Occipital lobe (tissue), 2 donors: ENCODE measurements around the gene MLLT3. TPM values are rescaled to one million over a fixed set of nuclear protein-coding genes. Genes with fewer than 3 reads are reported as not detected.

ENCODE experiments used
- DNase-seq: peaks from one replicate; lab custom pipeline; 2025; lab: John Stamatoyannopoulos, UW
- total RNA-seq: library from RNA; depleted of rRNA; stranded (reverse); fragments of >200 nt; gene quantifications from one replicate; pipeline ENCODE4 v1.2.3, GENCODE V29; 2014

The MLLT3 gene
- total RNA-seq, 1 donor from 2014 or later: 152 TPM

DNA sequence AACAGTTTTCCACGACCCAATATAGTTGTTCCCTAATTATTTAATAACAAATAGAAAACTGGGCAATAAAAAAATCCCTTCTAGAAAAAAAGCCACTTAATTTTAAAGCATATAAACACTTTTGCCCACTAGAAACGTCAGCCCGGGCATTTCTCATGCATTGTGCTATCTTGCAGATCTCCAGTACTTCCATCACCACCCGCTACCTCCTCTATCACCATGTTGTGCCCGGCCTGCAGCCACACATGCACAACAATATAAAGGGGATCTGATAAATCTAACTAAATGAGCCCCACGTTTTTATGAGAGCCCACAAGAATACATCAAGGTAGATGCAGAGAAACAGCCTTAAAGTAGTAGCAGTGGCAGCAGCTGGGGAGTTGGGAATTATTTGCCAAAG, 272.7 kb downstream of the MLLT3 start:
- no peak for DNase-seq

DNA sequence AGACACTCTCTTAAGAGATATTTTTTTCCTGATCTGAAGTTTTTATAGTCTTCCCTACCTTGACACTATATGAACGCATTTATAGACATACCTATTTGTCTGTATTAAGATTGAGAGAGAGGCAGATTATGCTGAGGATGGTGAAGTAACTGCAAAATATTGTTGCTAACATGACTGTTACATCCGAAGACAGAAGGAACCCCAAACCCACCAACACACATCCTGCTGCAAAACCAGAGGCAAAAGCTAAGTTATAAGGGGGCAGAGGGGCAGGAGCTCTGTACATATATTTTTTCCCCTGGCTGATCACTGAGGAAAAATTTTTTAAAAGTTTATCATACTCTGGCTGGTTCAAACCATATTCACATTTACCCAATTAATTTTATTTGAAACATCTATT, 279.0 kb downstream of the MLLT3 start:
- DNase-seq: no peak

DNA sequence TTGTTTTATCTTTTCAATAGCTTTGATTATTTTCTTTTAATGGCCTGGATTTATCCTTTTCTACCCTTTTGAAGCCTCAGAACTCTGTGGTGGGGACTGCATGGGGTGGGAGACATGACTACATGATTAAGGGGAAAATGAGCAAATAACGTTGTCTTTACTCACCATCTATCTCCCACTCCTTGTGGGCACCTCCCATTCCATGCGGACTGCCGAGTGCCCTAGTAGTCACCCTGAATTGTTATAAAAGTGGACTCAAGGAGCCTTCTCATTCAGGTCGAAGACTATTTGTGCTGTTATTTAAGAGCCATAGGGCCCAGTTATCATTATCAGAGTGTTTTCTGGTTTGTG, 281.8 kb downstream of the MLLT3 start:
- DNase-seq: no peak

DNA sequence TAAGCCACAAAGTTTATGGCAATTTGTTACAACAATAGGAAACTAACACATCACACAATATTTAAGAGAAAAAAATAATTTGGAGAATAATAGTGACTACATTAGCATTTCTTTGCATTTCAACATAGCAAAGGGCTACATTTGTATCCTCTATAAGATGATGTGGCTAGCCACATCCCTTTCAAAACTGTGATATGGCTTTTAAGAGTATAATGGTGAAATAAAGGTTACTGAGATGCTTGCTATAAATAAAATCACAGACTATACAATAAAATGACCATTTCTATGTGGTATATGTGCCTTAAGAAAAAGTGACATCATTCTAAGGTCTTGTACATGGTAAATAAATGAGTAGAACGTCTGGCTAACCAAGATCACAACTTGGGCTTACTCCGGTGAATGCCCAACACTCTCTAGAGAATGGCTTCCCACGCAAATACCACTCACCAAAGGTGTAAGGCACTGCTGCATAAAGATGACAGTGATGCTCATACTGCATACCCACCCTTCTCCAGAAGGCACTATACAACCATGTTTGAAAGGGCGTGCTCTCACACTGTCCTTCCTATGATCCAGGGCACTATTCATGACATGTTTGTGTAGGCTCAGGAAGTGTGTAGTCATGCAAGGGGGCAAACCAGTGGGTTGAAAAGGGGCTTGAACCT, 286.5 kb downstream of the MLLT3 start:
- DNase-seq: no peak

DNA sequence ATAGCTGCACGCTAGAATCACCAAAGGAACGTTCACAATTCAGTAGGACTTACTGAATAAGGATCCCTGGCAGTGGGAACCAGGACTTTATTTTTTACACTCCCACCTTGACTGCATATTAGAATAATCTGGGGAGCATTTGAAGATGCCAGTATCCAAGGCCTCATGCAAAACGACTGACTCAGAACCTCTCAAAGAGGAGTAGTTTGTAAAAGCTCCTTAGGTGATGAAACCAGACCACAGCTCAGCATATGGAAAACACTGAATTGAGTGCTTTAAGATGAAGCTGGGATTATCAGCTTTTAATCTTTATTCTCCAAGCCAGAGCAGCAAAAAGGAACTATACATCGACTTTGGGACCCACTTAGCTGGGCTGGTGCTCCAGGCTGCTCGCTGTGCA, 288.3 kb downstream of the MLLT3 start:
- no peak for DNase-seq

DNA sequence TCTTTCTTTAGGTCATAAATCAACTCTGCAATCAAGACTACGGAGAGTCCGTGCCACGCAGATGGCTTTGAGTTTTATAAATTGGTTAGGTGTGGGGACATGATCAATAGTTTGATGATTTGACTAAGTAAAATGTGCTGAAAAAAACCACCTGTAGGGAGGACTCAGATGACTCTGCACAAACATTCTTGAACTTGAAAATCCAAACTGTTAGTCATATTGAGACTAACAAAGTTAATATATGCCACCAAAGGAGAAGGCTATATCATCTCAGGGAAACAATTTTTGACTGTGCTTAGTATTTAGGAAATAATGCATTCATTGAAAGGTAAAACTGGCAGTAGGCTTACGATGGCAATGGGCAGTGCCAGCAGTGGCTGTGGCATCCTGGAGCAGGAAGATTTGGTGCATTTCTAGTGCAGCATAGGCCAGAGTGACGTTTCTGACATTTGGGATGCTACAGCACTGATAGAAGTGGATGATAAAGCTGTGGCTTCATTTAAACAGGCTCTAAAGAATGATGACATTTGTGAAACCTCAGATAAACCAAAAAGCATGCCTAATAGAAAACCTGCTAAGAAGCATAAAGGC, 291.1 kb downstream of the MLLT3 start:
- DNase-seq: no peak

DNA sequence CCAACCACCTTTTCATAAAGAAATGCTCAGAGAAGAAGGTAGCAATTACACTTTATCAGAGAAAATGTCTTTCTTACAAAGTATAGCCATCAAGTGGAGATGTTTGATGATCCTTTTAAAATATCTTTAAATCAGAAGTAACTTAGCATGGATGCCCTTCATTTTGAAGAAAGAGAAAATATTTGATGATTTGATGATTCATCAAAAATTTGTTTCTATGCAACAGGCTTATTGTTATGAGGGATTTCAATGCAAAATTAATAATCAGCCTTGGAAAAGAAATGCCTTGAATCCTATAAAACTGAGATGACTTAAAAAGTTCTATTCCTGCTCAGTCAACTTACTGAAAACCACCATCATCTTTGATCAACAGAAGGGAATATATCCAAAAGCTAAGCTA, 291.6 kb downstream of the MLLT3 start:
- no peak for DNase-seq

DNA sequence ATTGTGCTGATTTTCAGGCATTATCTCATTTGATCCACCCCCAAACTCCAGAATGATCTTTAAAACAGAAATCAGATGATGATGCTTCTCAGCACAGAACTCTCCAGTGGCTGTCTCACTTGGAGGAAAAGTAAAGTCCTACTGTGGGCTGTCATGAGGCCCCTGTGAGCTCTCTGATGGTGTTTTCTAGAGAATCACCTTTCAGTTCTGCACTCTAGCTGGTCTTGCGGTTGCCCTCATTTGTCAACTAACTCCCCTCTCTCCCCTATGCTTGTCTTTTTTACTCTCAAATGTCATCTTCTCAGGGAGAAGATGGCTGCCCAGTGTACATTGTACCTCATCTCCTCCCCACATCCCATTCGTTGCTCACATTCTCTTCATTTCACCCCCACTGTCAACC, 295.8 kb downstream of the MLLT3 start:
- no peak for DNase-seq

DNA sequence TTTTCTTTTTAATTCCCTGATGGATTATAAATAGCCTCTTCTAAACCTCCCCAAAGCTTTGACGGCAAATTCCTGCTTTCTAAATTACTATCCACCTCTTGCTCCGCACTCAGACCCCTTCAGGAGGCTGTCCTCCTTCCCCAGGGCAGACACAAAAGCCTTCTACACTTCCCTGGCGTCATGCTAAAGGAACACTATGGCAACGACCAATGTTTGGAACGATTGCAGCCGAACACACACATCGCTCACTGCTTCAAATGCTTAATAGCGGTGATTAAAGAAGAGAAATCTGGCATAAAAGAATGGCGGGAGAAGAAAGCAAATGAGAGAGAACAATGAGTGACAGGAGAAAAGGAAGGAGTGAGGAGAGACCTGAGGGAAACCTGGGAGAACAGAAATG, 297.3 kb downstream of the MLLT3 start:
- no peak for DNase-seq

DNA sequence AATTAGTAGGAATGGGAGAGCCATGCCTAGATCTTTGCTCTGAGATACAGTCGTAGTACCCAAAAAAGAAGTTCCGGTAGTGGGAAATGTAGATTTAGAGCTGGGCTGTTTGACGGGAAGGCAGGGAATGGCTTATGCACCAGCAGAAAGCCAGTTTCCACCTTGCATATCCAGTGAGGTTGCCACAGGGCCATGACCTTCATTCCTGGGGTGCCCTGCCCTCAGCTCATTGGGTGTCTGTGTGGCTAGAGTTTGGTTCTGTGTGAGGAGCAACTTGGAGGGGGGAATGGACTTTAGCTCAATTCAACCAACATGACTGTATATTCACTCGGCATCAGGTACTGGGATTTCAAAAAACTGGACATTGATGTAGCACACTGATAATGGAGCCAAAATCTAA, 300.1 kb downstream of the MLLT3 start:
- no peak for DNase-seq

DNA sequence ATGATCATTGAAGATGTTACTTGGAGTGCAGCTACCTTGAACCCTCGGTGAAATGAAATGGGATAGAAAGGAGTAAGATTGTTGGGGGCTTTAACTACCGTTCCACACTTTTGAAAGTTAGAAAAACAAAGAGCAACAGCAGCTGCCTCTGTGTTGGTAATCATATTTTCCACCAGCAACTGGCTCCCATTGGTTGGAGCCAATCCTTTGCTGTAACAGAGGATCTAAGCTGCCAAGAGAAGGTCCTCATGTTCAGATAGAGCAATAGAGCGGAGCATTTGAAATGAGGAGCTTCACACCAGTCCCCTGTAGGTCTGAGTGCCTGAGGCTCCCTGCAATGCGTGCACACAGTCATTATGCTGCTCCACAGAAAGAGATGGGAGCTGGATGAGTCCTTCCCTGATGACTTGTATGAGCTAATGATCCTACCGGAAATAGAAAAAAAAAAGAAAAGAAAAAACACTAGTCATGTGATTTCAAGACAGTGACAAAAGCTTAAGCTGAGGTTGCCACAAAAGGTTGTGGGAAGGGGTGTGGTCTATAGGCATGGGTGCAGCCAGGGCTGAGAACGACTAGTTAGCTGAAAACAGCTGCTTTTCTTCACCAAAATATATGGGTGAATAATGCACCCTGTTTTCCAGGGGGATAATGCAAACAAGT, 300.7 kb downstream of the MLLT3 start:
- no peak for DNase-seq

DNA sequence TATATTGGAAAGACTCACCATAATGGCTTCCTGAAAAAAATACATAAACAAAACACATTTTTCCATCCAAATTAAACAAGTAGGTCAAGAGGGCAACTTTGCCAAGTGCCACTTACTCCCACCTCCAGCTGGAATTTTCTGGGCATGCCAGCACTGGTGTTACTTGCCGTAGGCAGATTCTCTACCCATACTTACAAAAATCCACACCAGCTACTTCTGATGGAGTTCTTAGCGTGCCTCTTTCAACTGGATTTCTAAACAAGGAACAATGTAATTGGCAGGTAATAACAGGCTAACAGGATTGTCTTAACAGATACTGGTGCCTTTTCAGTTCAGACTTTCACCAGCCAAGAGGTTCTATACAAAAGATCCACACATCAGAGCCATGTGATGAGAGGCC, 301.4 kb downstream of the MLLT3 start:
- no peak for DNase-seq

DNA sequence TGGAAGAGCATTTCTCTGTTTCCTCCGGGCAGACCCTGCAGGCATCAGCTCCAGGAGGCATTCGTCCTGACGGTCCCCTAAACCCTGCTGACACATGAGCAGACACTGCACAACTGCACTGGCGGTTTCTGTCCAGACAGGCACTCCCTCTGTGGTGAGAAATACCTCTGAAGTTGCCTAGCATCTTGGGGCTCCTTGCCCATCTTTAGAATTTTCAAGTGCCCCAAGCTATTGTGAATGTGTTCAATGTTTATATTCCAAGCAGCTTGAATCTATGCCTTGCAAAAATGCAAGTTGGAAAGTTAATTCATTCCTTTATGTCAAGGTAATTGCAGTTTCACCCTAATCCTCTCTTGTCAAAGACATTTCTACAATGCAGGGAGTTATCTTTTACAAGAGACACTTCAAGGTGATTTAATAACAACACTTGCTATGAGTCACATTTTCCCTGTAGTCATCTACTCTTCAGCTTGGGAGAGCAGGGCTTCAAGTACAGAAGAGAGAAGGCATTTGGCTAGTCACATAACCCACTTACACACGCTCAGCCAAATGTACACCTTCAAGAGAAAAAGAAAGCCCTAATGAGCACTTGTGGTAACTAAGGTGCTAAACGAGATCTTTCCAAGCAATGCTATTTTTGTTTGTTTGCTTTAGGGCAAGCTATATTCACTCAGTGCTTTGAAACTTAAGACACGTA, 302.5 kb downstream of the MLLT3 start:
- DNase-seq: no peak

DNA sequence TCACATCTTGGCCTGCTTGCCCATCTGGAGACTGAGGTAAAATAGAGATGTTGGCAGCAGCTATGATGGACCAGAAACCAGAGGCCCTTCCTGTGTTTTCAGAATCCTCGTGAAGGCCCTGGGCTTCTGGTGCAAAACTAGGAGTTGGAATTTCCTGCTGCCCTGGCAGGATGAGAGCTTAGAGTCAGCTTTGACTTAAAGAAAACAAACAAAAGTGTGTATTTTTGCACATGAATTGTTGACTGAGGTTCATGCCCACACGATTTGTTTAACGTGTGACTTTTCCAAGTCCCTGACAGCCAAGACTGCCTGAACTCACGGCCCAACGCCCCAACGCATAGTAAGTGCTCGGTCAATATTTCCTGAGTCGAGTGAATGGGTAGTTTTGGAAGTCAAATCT, 303.1 kb downstream of the MLLT3 start:
- no peak for DNase-seq

DNA sequence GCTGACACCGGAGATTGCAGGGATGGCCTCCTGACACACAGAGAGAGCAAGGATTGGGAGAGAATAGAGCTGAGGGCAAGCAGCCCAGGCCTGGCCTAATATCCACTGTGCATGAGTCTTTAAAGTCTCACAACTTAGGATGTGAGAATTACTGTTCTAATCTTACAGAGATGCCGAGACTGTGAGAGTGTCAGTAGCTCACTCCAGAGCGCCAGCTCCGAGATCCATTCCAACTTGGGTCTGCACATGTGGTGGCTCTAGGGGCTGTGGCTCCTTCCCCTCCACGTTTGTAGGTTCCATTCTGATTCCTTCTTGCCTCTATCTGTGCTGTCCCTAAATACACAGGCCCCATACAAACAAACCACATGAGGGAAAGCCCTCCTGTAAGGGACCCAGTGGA, 304.6 kb downstream of the MLLT3 start:
- DNase-seq: no peak

DNA sequence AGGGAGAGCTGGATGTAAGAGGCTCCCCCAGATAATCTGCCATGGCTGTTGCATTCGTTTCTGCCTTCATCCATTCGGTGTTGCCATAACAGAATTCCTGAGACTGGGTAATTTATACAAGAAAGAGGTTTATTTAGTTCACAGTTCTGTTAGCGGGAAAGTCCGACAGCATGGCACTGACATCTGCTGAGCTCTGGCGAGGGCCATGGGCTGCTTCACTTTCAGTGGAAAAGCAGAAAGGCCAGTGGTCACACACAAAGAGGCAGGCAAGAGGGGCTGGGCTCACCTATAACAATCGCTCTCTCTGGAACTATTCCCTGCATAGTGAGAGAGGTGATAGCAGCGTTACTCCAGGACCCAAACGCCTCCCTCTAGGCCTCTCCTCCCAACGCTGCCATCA, 305.9 kb downstream of the MLLT3 start:
- no peak for DNase-seq

DNA sequence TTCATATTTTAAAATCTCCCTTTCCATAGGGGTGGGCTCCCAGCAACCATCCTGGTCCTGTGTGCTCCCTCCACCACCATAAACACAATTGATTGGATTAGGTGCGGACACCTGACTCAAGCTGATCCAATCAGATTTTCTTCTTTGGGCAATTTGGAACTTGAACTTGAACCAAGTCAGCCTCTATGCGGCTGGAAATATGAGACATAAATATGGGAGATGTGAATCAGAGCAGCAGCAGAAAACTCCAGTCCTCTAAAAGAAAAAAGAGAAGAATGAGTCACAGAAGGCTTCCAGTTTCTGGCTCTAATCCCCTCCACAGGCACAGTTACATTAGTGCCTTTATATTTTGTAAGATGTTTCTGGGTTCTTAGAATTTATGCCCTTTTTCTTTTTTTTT, 306.6 kb downstream of the MLLT3 start:
- no peak for DNase-seq

DNA sequence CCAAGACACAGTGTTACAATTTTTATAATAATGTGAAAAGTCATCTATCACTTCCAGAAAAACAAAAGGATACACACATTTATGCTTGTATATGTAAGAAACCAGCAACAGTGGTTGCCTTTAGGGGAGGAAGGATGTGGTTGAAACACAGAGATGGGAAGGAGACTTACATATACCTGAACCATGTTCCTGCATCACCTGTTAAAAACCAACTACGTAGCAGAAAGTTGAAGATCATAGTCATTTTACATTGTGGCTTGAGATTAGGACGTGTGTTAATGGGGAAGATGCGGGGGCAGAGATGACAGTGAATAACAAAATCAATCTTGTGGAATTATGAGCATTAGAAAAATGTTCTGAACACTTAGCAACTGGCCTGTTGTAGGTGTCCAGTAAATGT, 307.3 kb downstream of the MLLT3 start:
- DNase-seq: no peak

DNA sequence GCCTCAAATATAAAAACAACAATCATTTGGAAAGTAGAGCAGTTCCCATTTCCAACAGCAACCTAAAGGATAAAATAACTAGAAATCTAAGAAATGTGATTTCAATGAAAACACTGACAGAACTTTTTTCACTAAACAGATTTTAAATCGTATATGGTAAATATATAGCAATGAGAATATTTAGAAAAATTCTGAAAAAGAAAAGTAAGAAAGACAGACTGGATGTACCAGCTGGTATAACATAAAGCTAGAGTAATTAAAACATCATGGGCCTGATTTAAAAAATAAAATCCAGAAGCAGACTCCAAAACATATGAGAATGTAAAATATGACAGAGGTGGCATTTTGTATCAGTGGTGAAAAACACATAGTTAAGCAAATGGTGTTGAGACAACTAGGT, 308.9 kb downstream of the MLLT3 start:
- no peak for DNase-seq

DNA sequence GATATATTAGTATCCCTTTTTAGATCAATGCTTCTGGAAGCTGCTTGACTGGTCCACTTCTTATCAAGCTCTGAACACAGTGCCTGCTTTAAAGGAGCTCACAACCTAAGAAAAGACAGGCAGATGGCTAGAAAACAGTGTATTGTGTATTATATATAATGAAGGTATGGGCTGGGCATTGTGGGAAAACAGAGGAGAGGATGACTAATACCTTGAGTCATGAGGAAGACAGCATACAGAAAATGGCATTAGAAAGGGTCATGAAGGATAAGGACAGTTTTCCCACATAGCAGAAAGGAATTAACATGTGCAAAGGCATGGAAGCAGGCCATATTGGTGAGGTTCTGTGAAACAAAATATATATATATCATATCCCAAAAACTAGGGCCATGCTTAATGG, 309.6 kb downstream of the MLLT3 start:
- DNase-seq: no peak

DNA sequence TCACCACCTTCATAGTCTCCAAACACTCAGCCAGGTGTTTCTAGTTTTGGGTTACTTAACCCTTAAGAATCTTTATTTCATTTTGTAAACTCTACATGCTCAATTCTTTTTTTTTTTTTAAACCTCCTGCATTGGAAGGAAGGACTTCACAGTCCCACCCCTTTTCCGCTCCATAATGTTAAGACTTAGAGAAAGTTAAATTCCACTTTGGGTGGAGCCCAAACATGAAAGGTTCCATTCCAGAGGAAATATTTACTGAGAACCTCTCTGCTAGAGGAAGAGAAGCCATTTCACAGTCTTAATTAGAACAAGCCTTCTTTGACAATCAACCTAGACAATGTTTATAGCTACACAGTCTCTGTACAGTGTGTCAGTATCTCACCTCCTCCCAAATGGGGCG, 312.3 kb downstream of the MLLT3 start:
- DNase-seq: no peak

DNA sequence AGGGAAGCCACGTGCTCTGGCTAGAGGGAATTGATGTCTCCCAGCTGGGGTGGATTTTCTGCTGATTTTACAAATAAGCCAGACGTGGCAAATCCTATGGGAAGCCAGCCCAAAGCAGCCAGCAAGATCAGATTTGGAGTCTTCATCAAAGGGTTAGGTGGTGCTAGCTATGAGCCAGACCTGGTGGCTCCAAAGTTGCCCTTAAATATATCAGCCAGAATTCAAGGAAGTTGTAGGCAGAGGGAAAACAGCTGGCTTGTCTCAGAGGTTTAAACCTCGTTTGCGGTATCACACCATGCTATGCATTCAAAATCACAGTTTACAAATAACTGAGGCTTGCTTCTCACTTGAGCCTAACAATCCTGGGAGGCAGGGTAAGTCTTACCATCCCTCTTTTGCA, 313.2 kb downstream of the MLLT3 start:
- DNase-seq: no peak

DNA sequence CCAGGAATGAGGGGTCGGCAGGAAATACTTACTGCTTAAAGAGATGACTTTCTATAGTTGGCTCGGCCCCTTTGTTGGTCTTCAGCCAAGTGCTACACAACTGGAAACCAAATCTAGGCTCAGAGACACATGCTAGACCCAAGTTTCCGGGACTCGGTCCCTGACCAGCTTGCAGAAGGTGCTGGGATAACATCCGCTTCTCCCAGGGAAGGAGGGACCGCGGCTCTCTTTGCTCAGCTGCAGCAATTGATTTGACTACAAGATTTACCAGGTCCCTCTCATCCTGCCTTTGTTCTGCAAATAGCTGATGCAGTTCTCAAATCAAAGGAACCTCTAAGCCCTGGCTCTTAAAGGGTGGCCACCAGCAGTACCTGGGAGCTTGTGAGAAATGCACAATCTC, 314.7 kb downstream of the MLLT3 start:
- DNase-seq: no peak
